ENCODE data around the gene ZBTB20. TPM values are rescaled to one million over a fixed set of nuclear protein-coding genes. Genes with fewer than 3 reads are reported as not detected.

Gene ZBTB20
- total RNA-seq, 2 experiments from 2014 or later = 5.2 to 6.4 TPM

GRCh38 chr3:114846252-114846651, 300.8 kb downstream of the ZBTB20 start:
- Mint-ChIP-seq H3K36me3 (ENCODE audit: low read depth) (no peaks in the 10 kb centered on the region), H3K27ac (no peak overlapping the region), H3K4me3 (no peak overlapping the region), H3K27me3 (no peaks in the 10 kb centered on the region), H3K9me3 (ENCODE audit: low read depth) (no peaks in the 10 kb centered on the region), H3K4me1 (no peaks in the 10 kb centered on the region)
- DNase-seq (no peak), ATAC-seq (no peak)
- intact Hi-C loops (cut with DNase I, micrococcal nuclease) = no loop called here
- ChIA-PET POLR2A (no interaction called here), CTCF (interaction anchor here (0.7 to 0.8 kb wide), 2 partner anchors 17 to 826 kb away, joined by 3 read pairs; no protein-coding TSS in a partner anchor)

- no peaks in the 10 kb centered on the region for H3K9me3 Mint-ChIP-seq (ENCODE audit: low read depth)
These were observed 305.6 kb downstream of the ZBTB20 start for GRCh38 chr3:114841515-114841914.

GRCh38 chr3:114839476-114839875, 307.6 kb downstream of the ZBTB20 start:
- ATAC-seq (no peak), DNase-seq (no peak)
- Mint-ChIP-seq H3K36me3 (ENCODE audit: low read depth) (peaks cover 3% of the 10 kb centered on the region), H3K27me3 (no peaks in the 10 kb centered on the region), H3K9me3 (ENCODE audit: low read depth) (no peaks in the 10 kb centered on the region), H3K4me3 (no peak overlapping the region), H3K27ac (no peak overlapping the region), H3K4me1 (no peaks in the 10 kb centered on the region)
- ChIA-PET POLR2A (no interaction called here), CTCF (interaction anchor here (1.0 kb wide), 1 partner anchor 248 kb away, joined by 3 read pairs; no protein-coding TSS in a partner anchor)
- intact Hi-C loops (cut with DNase I, micrococcal nuclease) = no loop called here

More at GRCh38 chr3:114841515-114841914, 305.6 kb downstream of the ZBTB20 start:
- POLR2A ChIA-PET = no interaction called here
- Mint-ChIP-seq H3K36me3 (ENCODE audit: low read depth) (peaks cover 3% of the 10 kb centered on the region), H3K27me3 (no peaks in the 10 kb centered on the region), H3K4me1 (no peaks in the 10 kb centered on the region), H3K4me3 (no peak overlapping the region), H3K27ac (no peak overlapping the region)
- CTCF ChIA-PET = interaction anchor here (1.2 kb wide), 1 partner anchor 21 kb away, joined by 3 read pairs; no protein-coding TSS in a partner anchor
- intact Hi-C loops (cut with DNase I, micrococcal nuclease) = no loop called here
- DNase-seq (no peak), ATAC-seq (no peak)

- H3K27ac Mint-ChIP-seq = no peak overlapping the region
- ATAC-seq = no peak
- H3K4me3 Mint-ChIP-seq = no peak overlapping the region
- no peaks in the 10 kb centered on the region for H3K9me3 Mint-ChIP-seq (ENCODE audit: low read depth)
- POLR2A ChIA-PET = no interaction called here
- intact Hi-C loops (cut with DNase I, micrococcal nuclease) = no loop called here
- CTCF ChIA-PET = interaction anchor here (0.8 kb wide), 1 partner anchor 13 kb away, joined by 3 read pairs; no protein-coding TSS in a partner anchor
- H3K27me3 Mint-ChIP-seq = no peaks in the 10 kb centered on the region
- no peaks in the 10 kb centered on the region for H3K4me1 Mint-ChIP-seq
- peaks cover 3% of the 10 kb centered on the region for H3K36me3 Mint-ChIP-seq (ENCODE audit: low read depth)
- DNase-seq = no peak
These were observed 309.1 kb downstream of the ZBTB20 start for GRCh38 chr3:114838025-114838424.

- ChIA-PET POLR2A (no interaction called here), CTCF (interaction anchor here (0.6 to 1.8 kb wide), 3 partner anchors 10 to 84 kb away, joined by 3 to 6 read pairs (median 4); no protein-coding TSS in a partner anchor)
- Mint-ChIP-seq H3K27me3 (no peaks in the 10 kb centered on the region), H3K4me3 (no peak overlapping the region), H3K9me3 (ENCODE audit: low read depth) (no peaks in the 10 kb centered on the region), H3K4me1 (peaks cover 4% of the 10 kb centered on the region), H3K27ac (no peak overlapping the region), H3K36me3 (ENCODE audit: low read depth) (peaks cover 3% of the 10 kb centered on the region)
- ATAC-seq (no peak), DNase-seq (no peak)
- intact Hi-C loops (cut with DNase I, micrococcal nuclease) = no loop called here
These were observed 312.7 kb downstream of the ZBTB20 start for GRCh38 chr3:114834175-114834940.

GRCh38 chr3:114831861-114832260, 315.2 kb downstream of the ZBTB20 start:
- H3K9me3 Mint-ChIP-seq (ENCODE audit: low read depth) = no peaks in the 10 kb centered on the region
- H3K4me3 Mint-ChIP-seq = no peak overlapping the region
- H3K4me1 Mint-ChIP-seq = peaks cover 5% of the 10 kb centered on the region
- intact Hi-C loops (cut with DNase I, micrococcal nuclease) = no loop called here
- H3K27ac Mint-ChIP-seq = no peak overlapping the region
- H3K27me3 Mint-ChIP-seq = no peaks in the 10 kb centered on the region
- ChIA-PET POLR2A (interaction anchor here (0.7 kb wide), 1 partner anchor 305 kb away, joined by 3 read pairs; no protein-coding TSS in a partner anchor), CTCF (interaction anchor here (0.7 kb wide), 1 partner anchor 1071 kb away, joined by 3 read pairs; no protein-coding TSS in a partner anchor)
- no peaks in the 10 kb centered on the region for H3K36me3 Mint-ChIP-seq (ENCODE audit: low read depth)
- DNase-seq (no peak), ATAC-seq (no peak)

- no peak overlapping the region for H3K27ac Mint-ChIP-seq
- DNase-seq (no peak), ATAC-seq (no peak)
- intact Hi-C loops (cut with DNase I, micrococcal nuclease) = no loop called here
- no peaks in the 10 kb centered on the region for H3K27me3 Mint-ChIP-seq
- H3K36me3 Mint-ChIP-seq (ENCODE audit: low read depth) = no peaks in the 10 kb centered on the region
- POLR2A ChIA-PET = no interaction called here
- CTCF ChIA-PET = interaction anchor here (1.4 kb wide), 1 partner anchor 10 kb away, joined by 5 read pairs; no protein-coding TSS in a partner anchor
- H3K4me3 Mint-ChIP-seq = no peak overlapping the region
- peaks cover 5% of the 10 kb centered on the region for H3K4me1 Mint-ChIP-seq
- no peaks in the 10 kb centered on the region for H3K9me3 Mint-ChIP-seq (ENCODE audit: low read depth)
These were observed 316.4 kb downstream of the ZBTB20 start for GRCh38 chr3:114830652-114831051.

GRCh38 chr3:114829783-114830182, 317.3 kb downstream of the ZBTB20 start:
- Mint-ChIP-seq H3K9me3 (ENCODE audit: low read depth) (no peaks in the 10 kb centered on the region), H3K36me3 (ENCODE audit: low read depth) (no peaks in the 10 kb centered on the region), H3K4me3 (no peak overlapping the region), H3K27me3 (no peaks in the 10 kb centered on the region), H3K27ac (no peak overlapping the region), H3K4me1 (peaks cover 5% of the 10 kb centered on the region)
- intact Hi-C loops (cut with DNase I, micrococcal nuclease) = loop anchor here (5.0 to 10.0 kb wide), 4 partner anchors 263 to 985 kb away; no protein-coding TSS in a partner anchor
- DNase-seq = no peak
- CTCF ChIA-PET = interaction anchor here (1.4 to 1.6 kb wide), 2 partner anchors 11 to 16 kb away, joined by 3 to 5 read pairs; no protein-coding TSS in a partner anchor
- POLR2A ChIA-PET = no interaction called here
- no peak for ATAC-seq

- no peaks in the 10 kb centered on the region for H3K36me3 Mint-ChIP-seq (ENCODE audit: low read depth)
- ChIA-PET POLR2A (interaction anchor here (0.7 kb wide), 1 partner anchor 213 kb away, joined by 3 read pairs; no protein-coding TSS in a partner anchor), CTCF (interaction anchor here (0.6 to 1.1 kb wide), 10 partner anchors 13 to 990 kb away, joined by 3 to 4 read pairs (median 3); no protein-coding TSS in a partner anchor)
- DNase-seq (peak; percentile 12), ATAC-seq (peak; percentile 63)
- H3K27me3 Mint-ChIP-seq = no peaks in the 10 kb centered on the region
- H3K27ac Mint-ChIP-seq = no peak overlapping the region
- intact Hi-C loops (cut with DNase I, micrococcal nuclease) = loop anchor here (1.0 to 10.0 kb wide), 7 partner anchors 265 to 991 kb away; no protein-coding TSS in a partner anchor
- no peaks in the 10 kb centered on the region for H3K9me3 Mint-ChIP-seq (ENCODE audit: low read depth)
- peaks cover 5% of the 10 kb centered on the region for H3K4me1 Mint-ChIP-seq
- no peak overlapping the region for H3K4me3 Mint-ChIP-seq
These were observed 319.6 kb downstream of the ZBTB20 start for GRCh38 chr3:114827495-114827894.

- H3K27ac Mint-ChIP-seq = no peak overlapping the region
- H3K9me3 Mint-ChIP-seq (ENCODE audit: low read depth) = no peaks in the 10 kb centered on the region
- H3K27me3 Mint-ChIP-seq = no peaks in the 10 kb centered on the region
- DNase-seq (no peak), ATAC-seq (no peak)
- ChIA-PET POLR2A (no interaction called here), CTCF (interaction anchor here (0.8 to 1.9 kb wide), 6 partner anchors 9 to 441 kb away, joined by 3 to 6 read pairs (median 4); no protein-coding TSS in a partner anchor)
- H3K36me3 Mint-ChIP-seq (ENCODE audit: low read depth) = no peaks in the 10 kb centered on the region
- intact Hi-C loops (cut with DNase I, micrococcal nuclease) = loop anchor here in 1 of 2 experiments (10.0 kb wide), 1 partner anchor 991 kb away; no protein-coding TSS in a partner anchor
- no peak overlapping the region for H3K4me3 Mint-ChIP-seq
- H3K4me1 Mint-ChIP-seq = peaks cover 2% of the 10 kb centered on the region
These were observed 323.1 kb downstream of the ZBTB20 start for GRCh38 chr3:114824014-114824413.

- ATAC-seq (no peak), DNase-seq (no peak)
- H3K4me3 Mint-ChIP-seq = no peak overlapping the region
- H3K4me1 Mint-ChIP-seq = peaks cover 2% of the 10 kb centered on the region
- ChIA-PET CTCF (interaction anchor here (1.1 kb wide), 1 partner anchor 9 kb away, joined by 5 read pairs; no protein-coding TSS in a partner anchor), POLR2A (no interaction called here)
- no peaks in the 10 kb centered on the region for H3K9me3 Mint-ChIP-seq (ENCODE audit: low read depth)
- H3K36me3 Mint-ChIP-seq (ENCODE audit: low read depth) = no peaks in the 10 kb centered on the region
- intact Hi-C loops (cut with DNase I, micrococcal nuclease) = loop anchor here in 1 of 2 experiments (10.0 kb wide), 1 partner anchor 992 kb away; no protein-coding TSS in a partner anchor
- H3K27me3 Mint-ChIP-seq = no peaks in the 10 kb centered on the region
- no peak overlapping the region for H3K27ac Mint-ChIP-seq
These were observed 324.0 kb downstream of the ZBTB20 start for GRCh38 chr3:114823061-114823460.
